Stimulated activated naive CD8-positive, alpha-beta T cell treated with anti-CD3 and anti-CD28 coated beads, Interleukin-15, Interleukin-2, amounts not matched to agents 100 U/mL and 50 U/mL, for 24 hours (primary cell): ENCODE results near the gene RGN.
"Not testable (repeated sequence)": the region's sequence is repeated elsewhere in the genome, so short reads cannot be mapped to it uniquely, and the experiment has no call there.

ENCODE experiments used
- ATAC-seq: fragments of 150-1000 bp; cut with Tn5 transposase; one replicate; pipeline ENCODE4 v1.10.0; 2021
- DNase-seq: peaks from one replicate; pipeline ENCODE4 v3.0.0; 2021

The RGN gene

DNA sequence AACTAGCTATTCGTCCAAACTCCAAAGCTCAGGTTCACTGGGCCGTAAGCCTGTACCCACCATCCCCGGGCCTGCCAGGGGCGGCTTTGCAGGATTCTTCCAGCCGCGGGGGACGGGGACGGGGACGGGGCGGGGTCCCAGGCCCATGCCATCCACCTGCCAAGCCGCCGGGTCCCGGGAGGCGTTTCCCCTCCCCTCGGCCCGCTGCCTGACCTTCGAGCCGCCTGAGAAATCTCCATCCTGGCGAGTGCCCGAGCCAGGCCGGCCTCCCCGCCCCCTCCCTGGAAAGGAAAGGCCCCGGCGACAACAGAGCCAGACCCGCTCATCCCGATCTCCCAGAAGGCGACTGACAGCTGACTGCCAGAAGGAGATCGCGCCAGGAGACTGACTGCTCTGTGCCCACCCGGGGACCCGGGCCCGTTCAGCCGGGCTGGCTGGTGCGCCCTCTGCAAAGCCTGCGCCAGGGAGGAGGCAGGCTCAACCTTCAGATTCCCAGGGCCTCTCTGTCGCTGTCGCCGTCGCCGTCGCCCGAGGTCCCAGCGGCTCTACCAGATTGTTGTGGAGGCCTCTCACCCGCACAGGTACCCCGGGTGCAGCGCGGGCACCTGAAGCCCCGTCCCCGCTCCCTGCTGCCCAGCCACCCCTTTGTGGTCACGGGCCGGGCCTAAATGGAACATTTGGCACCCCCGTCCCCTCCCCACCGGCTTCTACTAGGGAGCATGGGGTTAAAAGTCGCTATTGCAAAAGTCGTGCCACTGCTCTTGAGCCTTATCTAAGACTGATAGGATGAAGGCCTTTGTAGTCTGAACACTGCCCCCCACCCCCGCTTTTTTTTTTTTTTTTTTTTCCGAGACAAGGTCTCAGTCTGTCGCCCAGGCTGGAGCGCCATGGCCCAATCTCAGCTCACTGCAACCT is at the start of gene RGN:
Gene RGN, plus strand, starts transcription at position 315 of the 915 bp plus-strand sequence. CDS start 2,702 bp downstream, outside the sequence.
- ATAC-seq: no peak
- DNase-seq: no peak

DNA sequence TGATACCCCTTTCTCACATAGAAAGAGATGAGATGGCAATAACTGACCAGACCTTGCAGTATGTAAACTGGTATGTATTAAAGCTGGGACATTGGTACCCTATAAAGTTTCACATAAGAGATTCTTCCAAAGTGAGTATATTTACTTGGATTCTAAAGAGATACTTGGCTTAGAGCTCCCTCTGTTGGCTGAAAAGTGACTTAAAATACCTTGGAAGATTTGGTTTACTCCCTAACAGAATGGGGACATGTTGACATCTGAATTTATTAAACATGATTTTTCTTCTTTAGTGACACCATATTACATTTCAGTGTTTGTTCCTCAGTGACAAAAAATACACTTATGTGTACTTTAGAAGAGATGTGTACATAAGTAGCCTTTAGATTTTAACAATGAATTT is 47.9 kb upstream of the RGN start:
- DNase-seq: no peak

DNA sequence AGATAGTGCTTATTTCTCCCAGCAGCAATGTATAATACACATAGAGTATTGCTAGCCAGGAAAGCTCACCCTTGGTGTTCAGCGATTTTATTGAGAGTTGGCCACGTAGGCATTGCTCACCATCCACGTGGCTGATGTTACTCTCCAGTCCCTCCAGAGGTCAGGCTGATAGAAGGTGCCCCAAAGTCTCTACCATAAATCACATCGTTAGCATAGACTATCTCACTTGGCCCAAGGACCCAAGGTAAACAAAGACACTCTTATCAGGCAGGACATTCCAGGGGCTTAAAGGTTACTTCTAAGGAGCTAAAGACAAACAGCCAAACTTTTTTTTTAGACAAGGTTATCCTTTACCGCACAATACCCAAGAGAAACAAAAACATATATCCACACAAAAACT is 30.3 kb upstream of the RGN start:
- DNase-seq: no peak

More for the DNA sequence above, 47.9 kb upstream of the RGN start:
- no peak for ATAC-seq

DNA sequence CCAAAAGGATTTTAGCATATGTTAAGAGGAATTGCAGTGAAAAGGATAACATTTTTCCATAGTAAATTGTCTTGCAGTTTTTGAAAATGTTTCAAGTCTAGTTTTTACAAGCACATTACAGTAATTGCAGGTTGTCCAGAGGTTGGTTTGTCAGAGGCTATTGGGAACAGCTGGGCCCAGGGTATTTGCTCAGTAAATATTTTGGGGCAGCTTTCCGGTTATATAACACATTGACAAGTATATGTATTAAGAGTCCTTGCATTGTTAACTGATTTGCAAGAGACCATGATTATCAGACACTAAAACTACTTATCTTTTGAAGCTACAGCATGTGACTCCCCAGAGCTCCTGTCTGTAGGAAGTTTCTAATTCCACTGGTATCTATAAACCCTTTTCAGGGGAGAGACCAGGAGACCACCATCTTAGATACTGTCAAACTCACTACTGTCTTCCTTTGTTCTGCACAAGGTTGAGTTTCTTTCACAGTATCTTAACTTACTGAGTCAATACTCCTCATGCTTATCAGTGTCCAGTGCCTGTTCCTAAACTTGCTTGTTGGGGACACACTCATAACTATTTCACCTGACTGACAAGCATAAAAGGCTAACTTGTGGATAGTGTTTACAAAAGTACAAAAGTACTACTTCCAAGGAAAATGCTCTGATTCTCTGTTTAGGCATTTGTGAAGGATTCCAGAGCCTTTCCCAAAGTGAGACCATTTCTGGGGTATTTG is 18.9 kb upstream of the RGN start:
- no peak for DNase-seq
- ATAC-seq: no peak

More for the DNA sequence above, 30.3 kb upstream of the RGN start:
- ATAC-seq: no peak

DNA sequence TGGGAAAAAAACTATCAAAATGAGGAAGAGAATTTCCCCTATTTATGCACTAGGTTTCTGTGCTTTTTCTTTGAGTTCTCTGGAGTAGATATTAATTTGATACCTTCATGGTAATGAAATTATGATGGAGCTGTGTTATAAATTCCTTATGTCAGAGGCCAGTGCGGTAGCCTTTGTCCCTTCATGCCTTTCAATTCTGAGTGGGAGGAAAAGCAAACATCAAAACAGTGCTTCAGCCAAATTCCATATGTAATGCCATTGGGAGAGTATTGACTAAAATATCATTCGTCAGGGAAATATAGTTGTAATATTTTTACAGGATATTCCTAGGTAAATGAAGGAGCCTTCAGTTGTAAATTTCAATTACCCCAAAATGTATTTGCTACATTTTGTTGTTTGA is 17.5 kb upstream of the RGN start:
- no peak for DNase-seq
- no peak for ATAC-seq

DNA sequence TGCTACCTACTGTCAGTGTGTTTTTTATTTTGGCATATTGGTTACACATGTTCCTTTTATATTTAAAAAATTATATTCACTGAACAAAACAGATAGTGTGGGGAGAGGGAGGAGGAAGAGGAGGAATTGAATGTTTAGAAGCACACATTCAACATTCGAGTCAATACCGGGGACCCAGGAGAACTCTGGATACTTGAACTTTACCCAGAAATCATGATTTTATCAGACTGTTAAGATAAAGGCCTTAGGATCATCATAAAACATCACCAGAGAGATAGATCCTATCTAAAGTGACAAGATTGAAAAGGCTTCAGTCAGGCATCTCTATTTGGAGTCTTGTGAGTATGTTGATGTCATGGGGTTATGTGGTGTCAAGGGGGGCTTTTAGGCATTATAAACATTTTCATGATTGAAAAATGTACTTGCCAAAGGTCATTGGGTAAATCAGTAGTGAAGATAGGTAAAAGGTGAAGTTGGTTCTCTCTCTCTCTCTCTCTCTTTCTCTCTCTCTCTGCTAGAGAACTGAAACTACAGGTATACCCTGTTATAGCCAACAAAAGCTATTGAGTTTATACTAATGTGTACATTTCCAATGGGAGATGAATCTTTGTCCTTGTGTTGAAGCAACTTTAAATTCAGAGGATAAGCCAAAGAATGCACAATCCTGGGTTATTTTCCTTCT is 16.9 kb upstream of the RGN start:
- ATAC-seq (no peak), DNase-seq (no peak)

DNA sequence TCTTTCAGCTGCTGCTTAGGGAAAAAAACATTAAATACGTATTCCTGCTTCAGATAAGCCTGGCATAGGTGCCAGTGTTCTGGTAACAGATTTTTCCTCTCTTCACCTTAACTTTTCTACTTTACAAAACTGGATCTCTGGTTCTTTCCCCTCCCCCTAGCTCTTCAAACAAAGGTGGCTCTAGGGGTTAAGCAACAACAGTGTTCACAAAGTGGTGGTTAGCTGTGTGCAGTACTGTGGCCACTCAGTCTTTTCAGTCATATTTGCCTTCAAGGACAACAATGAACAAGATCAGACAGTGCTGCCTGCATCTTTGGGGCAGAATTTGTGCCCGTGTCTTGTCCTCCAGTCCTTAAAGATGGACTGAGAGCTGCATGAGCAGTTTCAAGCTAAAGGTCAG is 15.1 kb upstream of the RGN start:
- ATAC-seq: no peak
- no peak for DNase-seq

DNA sequence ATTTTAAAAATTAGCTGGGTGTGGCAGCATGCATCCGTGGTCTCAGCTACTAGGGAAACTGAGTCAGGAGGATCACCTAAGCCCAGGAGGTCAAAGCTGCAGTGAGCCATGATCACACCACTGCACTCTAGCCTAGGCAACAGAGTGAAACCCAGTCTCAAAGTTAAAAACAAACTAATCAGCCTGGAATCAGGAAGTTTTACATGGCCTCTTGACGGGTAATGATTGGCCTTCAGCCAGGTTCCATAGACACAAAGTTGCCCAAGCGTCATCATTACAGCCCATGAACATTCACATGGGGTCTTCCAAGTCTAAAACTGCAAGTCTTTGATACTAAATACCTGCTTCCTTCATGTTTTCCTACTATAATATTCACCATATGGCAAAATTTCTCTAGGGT is 10.0 kb upstream of the RGN start:
- ATAC-seq: no peak

DNA sequence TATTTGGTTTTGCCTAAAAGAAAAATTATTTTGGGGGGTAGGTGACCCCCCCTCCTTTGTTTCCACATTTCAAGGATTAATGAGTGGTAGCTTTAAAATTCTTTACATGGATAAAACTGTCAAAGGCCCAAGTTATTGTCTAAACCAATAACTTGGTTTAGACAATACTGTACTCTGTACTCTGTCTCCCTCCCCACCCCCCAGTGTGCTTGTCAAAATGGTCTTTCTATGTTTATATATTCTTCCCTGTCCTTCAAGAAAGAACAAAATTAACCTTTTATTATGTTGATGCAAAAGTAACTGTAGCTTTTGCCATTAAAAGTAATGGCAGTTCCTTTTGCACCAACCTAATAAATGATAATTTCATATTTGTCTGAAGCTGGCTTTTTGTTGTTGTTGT is 9.5 kb upstream of the RGN start:
- no peak for DNase-seq
- ATAC-seq: no peak

More for the DNA sequence above, 10.0 kb upstream of the RGN start:
- DNase-seq: no peak

DNA sequence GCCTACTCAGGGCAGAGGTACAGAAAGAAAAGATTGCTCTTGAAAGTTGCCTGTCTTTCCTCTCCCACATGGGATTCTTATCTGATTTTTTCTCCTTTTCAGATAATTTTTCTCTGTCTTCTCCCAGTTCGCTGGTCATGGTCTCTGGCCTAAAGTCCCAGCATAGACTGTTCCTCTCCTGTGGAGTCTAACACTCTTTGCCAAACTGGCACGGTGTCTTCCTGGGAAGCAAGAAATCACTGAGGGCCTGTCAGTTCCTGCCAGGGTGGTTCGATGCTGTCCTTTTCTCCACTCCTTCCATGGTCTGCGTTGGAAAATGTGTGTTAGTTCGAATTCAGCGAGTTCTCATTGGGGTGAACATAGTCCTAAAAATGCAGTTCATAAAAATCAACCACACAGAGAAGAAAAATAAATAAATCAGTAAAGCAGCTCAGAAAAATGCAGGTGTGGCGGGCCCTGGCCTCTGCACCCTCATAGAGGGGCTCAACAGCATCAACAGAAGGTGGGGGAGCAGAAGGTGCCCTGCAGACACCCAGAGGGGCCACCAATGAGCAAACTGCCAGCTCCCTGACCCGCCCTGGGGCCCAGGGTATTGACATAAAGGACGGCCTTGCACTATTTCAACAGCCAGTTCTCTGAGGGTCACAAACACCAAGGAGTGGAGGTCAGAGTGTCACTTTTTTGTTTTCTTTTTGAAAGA is 2.1 kb downstream of the RGN start:
- no peak for DNase-seq

DNA sequence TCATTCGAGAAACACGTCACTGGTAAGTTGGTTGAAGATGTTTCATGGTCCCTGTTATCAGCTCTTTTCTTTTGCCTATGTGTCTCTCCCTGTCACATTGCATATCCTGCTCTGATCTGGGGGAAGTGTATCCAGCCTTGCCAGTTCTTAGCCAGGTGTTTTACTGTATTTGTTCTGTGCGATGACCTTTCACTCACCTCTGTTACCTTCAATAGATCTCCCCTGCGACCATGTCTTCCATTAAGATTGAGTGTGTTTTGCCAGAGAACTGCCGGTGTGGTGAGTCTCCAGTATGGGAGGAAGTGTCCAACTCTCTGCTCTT is 2.6 kb downstream of the RGN start:
- ATAC-seq (no peak), DNase-seq (no peak)

More for the DNA sequence above, 2.1 kb downstream of the RGN start:
- no peak for ATAC-seq

DNA sequence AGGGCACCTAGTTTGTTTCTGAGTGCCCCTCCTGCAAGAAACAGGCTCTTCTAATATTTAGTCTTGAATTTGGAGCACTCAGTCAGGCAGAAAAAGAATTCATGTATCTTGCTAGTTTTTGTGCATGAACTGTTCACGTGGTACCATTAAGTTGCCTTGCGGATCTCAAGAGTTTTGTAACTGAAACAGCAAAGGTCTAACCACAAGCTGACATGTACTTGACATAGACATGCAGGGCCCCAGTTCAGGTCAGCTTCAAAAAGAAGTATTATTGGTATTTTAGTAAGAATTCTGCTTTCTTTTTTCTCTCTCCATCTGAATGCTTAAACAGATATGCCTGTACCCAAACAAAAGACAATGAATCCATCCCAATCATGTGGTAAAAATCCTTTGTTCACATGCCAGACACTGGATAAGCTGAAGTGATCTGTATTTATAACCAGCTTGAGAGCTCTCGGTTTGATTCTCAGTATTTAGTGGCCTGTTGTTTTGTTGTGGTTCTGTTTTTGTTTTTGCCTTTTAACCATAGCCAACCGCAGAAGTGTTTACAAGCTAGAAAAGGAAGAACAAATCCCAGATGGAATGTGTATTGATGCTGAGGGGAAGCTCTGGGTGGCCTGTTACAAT is 13.0 kb downstream of the RGN start:
- ATAC-seq: no peak

DNA sequence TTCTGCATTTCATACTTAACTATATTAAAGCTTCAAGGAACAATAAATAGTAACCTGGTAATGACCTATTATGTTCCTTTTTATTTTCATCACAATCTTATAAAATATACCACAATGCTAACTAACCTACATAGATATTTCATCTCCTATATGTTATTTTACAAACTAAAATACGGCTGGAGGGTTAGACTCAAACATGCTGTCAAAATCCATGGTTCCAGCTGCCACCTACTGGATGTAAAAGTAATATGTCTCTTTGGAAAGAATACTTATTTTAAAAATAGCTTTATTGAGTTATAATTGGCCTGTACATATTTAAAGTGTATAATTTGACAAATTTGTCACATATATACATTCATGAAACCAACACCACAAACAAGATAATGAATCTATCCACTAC is 15.0 kb downstream of the RGN start:
- DNase-seq (peak; percentile 4), ATAC-seq (no peak)

More for the DNA sequence above, 13.0 kb downstream of the RGN start:
- DNase-seq: no peak

DNA sequence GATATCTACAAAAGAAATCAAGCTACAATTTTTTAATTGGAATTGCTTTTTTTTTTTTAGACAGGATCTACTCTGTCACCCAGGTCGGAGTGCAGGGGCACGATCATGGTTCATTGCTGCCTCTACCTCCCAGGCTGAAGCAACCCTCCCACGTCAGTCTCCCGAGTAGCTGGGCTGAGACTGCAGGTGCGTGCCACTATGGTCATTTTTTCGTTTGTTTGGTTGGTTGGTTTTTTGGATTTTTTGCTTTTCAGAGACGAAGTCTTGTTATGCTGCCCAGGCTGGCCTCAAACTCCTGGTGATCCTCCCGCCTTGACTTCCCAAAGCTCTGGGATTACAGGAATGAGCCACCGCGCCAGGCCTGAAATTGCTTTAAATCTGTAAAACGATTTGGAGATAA is 15.6 kb downstream of the RGN start:
- ATAC-seq: no peak
- no peak for DNase-seq

DNA sequence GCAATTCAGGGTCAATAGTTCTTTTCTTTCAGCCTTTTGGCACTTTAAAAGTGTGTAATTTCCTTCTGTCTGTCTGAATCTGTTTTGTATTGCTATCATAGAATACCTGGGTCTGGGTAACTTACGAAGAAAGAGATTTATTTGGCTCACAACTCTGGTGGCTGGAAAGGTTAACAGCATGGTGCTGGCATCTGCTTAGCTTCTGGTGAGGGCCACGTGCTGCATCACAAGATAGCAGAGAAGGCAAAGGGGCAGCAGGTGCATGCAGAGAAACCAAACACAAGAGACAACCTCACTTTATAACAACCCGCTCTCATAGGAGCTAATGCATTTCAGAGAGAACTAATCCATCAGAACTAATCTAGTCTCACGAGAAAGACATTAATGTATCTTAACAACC is 18.8 kb downstream of the RGN start:
- no peak for ATAC-seq

DNA sequence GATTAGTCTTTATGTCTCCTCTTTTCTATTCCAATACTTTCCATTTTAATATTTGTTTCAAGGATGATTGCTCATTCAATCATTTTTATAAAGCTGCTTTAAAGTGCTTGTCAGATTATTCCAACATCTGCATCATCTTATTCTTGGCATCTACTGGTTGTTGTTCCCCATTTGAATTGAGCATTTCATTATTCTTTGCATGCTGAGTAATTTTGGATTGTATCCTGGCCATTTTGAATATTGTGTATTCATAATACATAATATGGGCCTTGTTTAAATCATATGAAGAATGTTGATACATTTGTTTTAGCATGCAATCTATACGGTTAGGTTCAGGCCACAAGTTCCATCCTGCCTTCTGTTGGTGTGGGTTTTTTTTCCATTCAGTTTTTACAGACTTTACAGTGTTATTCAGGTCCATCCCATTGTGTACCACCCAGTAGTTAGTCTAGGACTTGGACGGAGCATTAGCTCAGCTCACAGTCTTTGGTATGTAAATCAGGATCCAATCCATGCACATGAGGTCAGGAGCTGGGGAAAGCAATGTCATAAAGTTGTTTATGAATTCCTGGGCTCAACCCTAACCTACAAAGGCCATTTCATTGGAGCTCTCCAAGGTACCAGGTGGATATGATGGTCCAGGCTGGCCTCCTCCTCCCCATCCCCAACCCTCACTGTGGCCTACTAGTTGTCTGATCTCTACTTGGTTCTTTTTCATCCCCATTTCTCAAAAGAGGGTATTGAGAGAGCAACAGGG is 20.3 kb downstream of the RGN start:
- ATAC-seq: no peak
- DNase-seq: no peak

More for the DNA sequence above, 18.8 kb downstream of the RGN start:
- DNase-seq: no peak

DNA sequence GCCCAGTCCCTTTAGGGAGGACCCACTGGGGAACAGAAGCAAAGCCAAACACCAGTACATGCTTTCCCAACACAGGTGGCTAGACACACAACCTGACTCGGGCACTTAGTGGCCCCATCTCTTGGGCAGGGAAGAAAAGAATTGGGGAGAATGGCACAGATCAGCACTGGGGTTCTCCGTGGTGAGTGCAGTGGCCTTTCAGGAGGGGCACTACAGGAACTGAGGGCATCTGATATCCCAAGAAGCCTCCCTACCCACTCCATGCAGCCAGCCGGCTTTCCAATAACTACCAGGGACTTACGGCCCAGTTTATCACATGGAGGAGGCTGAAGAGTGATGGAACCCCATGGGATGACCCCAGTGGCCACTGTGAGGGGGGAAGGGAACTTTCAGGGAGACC is 23.0 kb downstream of the RGN start:
- ATAC-seq (no peak), DNase-seq (no peak)

DNA sequence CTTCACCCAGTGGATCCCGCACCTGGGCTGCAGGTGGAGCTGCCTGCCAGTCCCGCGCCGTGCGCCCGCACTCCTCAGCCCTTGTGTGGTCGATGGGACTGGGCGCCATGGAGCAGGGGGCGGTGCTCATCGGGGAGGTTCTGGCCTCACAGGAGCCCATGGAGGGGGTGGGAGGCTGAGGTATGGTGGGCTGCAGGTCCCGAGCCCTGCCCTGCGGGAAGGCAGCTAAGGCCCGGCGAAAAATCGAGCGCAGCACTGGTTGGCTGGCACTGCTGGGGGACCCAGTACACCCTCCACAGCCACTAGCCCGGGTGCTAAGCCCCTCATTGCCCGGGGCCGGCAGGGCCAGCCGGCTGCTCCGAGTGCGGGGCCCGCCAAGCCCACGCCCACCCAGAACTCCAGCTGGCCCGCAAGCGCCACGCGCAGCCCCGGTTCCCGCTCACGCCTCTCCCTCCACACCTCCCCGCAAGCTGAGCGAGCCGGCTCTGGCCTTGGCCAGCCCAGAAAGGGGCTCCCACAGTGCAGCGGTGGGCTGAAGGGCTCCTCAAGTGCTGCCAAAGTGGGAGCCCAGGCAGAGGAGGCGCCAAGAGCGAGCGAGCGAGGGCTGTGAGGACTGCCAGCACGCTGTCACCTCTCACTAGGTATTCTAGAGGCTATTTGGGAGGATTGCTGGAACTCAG is 32.8 kb downstream of the RGN start:
- DNase-seq, ATAC-seq: not testable (repeated sequence)

DNA sequence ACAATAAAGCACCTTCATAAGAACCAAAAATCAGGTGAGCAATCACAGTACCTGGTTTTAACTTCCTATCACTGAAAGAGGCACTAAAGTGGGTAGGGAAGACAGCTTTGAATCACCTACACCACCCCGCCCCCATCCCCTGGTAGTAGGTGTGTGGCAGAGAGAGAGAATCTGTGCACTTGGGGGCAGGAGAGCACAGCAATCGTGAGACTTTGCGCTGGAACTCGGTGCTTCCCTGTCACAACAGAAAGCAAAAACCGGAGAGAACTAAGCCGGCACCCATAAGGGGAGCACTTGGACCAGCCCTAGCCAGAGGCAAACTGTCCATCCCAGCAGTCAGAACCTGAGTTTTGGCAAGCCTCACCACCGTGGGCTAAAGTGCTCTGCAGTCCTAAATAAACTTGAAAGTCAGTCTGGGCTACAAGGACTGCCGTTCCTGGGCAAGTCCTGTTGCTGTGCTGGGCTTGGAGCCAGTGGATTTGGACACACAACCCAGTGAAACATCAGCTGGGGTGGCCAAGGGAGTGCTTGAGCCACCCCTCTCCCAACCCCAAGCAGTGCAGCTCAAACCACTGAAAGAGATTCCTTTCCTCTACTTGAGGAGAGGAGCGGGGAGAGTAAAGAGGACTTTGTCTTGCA is 34.2 kb downstream of the RGN start:
- no peak for DNase-seq
- no peak for ATAC-seq
